GM12874 (cell line): ENCODE results near the gene ERCC6L2.

ENCODE experiments used
- CTCF ChIP-seq: IDR thresholded peaks from 2 replicates; pipeline ENCODE4 v1.5.1; 2011; ENCODE audit warnings: low read depth, mild to moderate bottlenecking, control low read depth, low read length, moderate library complexity; ENCODE audit not compliant: insufficient read depth

The ERCC6L2 gene

GRCh38 chr9:95940265-95940664 lies 64.8 kb downstream of the ERCC6L2 start:
- no peak for TF ChIP-seq CTCF

- TF ChIP-seq CTCF: no peak
Measured at GRCh38 chr9:95942016-95942415, 66.5 kb downstream of the ERCC6L2 start.

- no peak for TF ChIP-seq CTCF
Measured at GRCh38 chr9:95947118-95947517, 71.6 kb downstream of the ERCC6L2 start.

- no peak for TF ChIP-seq CTCF
Measured at GRCh38 chr9:95952471-95952870, 77.0 kb downstream of the ERCC6L2 start.

- no peak for TF ChIP-seq CTCF
Measured at GRCh38 chr9:95953986-95954385, 78.5 kb downstream of the ERCC6L2 start.

- TF ChIP-seq CTCF: no peak
Measured at GRCh38 chr9:95954940-95955339, 79.4 kb downstream of the ERCC6L2 start.

GRCh38 chr9:95962936-95963335 lies 87.4 kb downstream of the ERCC6L2 start:
- no peak for TF ChIP-seq CTCF

GRCh38 chr9:95963659-95964058 lies 88.2 kb downstream of the ERCC6L2 start:
- no peak for TF ChIP-seq CTCF
